ENCODE data around the gene ATAD3B.
"Not testable (repeated sequence)": the region's sequence is repeated elsewhere in the genome, so short reads cannot be mapped to it uniquely, and the experiment has no call there.

Gene ATAD3B

DNA sequence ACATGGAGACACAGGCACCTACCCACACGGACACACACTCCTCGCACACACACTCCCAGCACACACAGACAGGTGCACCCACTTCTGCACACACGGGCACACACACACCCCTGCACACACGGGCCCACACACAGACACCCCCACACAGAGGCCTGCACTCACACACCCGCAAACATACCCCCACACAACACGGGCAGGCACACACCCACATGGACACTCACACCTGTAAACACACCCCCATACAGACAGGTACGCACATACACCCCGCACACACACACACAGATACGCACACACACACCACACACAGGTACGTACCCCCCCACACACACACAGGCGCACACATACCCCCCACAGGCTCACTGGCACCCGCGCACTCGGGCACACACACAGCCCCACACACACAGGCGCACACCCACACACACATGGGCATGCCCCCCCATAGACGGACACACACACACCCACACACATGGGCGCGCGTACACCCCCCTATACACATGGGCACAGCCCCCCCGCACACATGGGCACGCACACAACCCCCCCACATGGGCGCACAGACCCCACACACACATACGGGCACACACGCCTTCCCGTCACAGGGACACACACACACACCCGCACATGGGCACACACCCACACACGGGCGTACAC lies 46.5 kb downstream of the ATAD3B start:
- no peak for DNase-seq (ENCODE audit: extremely low spot score)
- CTCF ChIA-PET, result no interaction called here
- POLR2A ChIA-PET, result no interaction called here
- no peak for TF ChIP-seq FOXA1 (IDR thresholded peaks at IDR 0.05)
- TF ChIP-seq, protein P1, sequence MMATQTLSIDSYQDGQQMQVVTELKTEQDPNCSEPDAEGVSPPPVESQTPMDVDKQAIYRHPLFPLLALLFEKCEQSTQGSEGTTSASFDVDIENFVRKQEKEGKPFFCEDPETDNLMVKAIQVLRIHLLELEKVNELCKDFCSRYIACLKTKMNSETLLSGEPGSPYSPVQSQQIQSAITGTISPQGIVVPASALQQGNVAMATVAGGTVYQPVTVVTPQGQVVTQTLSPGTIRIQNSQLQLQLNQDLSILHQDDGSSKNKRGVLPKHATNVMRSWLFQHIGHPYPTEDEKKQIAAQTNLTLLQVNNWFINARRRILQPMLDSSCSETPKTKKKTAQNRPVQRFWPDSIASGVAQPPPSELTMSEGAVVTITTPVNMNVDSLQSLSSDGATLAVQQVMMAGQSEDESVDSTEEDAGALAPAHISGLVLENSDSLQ (IDR thresholded peaks at IDR 0.05), result no peak
- no peak for TF ChIP-seq CTBP1 (IDR thresholded peaks at IDR 0.05; ENCODE audit: borderline replicate concordance)
- no peak for TF ChIP-seq ZNF384 (IDR thresholded peaks at IDR 0.05)
- TF ChIP-seq SP1 (IDR thresholded peaks at IDR 0.05), result no peak
- TF ChIP-seq FOXK2 (IDR thresholded peaks at IDR 0.05), result no peak
- no peak for TF ChIP-seq NFRKB (IDR thresholded peaks at IDR 0.05)
- no peak for TF ChIP-seq SUZ12 (IDR thresholded peaks at IDR 0.05)
- no peak for TF ChIP-seq FOXM1 (IDR thresholded peaks at IDR 0.05; ENCODE audit: borderline replicate concordance)
- no peak for TF ChIP-seq L3MBTL2 (conservative IDR thresholded peaks at IDR 0.05)

DNA sequence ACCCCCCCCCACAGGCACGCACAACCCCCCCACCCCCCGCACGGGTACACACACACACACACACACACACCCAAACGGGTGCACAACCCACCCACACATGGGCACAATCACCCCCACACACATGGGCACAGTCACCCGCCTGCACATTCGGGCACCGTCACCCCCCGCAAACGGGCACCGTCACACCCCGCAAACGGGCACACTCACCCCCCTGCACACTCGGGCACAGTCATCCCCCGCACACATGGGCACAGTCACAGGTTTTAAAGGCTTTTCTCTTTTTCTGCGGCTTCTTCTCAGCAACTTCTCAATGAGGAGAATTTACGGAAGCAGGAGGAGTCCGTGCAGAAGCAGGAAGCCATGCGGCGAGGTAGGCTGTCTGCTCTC lies 47.0 kb downstream of the ATAD3B start:
- DNase-seq (ENCODE audit: extremely low spot score); CTCF ChIA-PET; POLR2A ChIA-PET: not testable (repeated sequence)

DNA sequence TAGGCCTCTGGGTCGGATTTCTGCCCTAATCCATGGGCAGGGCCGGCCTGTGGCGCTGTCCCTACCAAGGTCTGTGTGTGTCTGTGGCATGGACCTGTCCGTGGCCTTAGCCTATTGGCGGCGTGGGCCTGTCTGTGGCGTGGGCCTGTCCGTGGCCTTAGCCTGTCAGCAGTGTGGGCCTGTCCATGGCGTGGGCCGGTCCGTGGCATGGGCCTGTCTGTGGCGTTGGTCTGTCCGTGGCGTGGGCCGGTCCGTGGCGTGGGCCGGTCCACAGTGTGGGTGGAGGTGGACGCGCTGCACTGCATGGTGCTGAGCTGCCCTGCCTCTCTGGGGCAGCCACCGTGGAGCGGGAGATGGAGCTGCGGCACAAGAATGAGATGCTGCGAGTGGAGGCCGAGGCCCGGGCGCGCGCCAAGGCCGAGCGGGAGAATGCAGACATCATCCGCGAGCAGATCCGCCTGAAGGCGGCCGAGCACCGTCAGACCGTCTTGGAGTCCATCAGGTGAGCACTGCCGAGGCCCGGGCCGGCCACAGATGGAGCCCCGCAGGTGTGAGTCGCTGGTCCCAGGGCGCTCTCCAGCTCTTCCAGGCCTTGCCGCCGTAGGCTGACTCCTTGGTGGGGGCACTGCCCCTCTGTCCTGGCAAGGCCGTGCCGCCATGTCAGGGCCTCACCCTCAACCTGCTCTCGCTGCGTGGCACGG lies 48.4 kb downstream of the ATAD3B start:
- POLR2A ChIA-PET, result interaction anchor here (1.1 kb wide), 1 partner anchor 9 kb away, joined by 3 read pairs; no protein-coding TSS in a partner anchor
- DNase-seq (ENCODE audit: extremely low spot score); CTCF ChIA-PET: not testable (repeated sequence)

DNA sequence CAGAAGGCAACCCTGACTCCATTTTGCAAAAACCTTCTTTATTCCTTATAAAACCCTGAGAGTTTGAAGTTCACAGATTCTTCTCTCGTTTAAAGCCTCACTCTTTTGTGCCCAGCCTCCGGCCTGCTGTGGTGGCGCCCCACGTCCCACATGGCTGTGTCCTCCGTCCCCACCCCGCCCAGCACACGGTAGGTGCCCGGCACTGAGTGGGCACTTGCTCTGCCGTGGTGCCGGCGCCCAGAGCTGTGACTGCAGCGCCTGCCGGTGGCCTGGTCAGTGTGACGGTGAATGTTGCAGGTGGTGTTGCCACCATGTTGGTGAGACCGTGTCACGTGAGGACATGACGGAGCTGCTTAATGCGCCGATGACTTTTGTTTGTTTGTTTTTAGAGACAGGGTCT lies 49.8 kb downstream of the ATAD3B start:
- ChIA-PET POLR2A (no interaction called here), CTCF (no interaction called here)
- DNase-seq (ENCODE audit: extremely low spot score), result no peak
- TF ChIP-seq FOXA1 (IDR thresholded peaks at IDR 0.05) (no peak), BHLHE40 (IDR thresholded peaks at IDR 0.05; ENCODE audit: borderline replicate concordance) (no peak), ARNT (IDR thresholded peaks at IDR 0.05) (no peak), HDGF (IDR thresholded peaks at IDR 0.05; ENCODE audit: borderline replicate concordance) (no peak), FOXK2 (IDR thresholded peaks at IDR 0.05) (no peak), FOXM1 (IDR thresholded peaks at IDR 0.05; ENCODE audit: borderline replicate concordance) (no peak), SUZ12 (IDR thresholded peaks at IDR 0.05) (no peak)

DNA sequence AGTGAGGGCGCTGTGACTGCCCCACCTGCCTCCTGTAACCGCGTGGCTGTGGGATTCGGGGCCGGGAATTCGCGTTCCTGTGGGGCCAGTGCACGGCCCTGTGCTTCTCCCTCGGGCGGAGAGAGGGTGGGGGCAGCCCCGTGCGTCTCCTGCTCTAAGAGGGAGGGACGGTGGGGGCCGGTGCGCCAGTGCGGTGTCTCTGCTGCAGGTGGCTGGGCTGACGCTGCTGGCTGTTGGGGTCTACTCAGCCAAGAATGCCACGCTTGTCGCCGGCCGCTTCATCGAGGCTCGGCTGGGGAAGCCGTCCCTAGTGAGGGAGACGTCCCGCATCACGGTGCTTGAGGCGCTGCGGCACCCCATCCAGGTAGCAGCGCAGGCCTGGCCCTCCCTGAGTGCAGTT lies 51.0 kb downstream of the ATAD3B start:
- DNase-seq (ENCODE audit: extremely low spot score); POLR2A ChIA-PET; CTCF ChIA-PET: not testable (repeated sequence)

DNA sequence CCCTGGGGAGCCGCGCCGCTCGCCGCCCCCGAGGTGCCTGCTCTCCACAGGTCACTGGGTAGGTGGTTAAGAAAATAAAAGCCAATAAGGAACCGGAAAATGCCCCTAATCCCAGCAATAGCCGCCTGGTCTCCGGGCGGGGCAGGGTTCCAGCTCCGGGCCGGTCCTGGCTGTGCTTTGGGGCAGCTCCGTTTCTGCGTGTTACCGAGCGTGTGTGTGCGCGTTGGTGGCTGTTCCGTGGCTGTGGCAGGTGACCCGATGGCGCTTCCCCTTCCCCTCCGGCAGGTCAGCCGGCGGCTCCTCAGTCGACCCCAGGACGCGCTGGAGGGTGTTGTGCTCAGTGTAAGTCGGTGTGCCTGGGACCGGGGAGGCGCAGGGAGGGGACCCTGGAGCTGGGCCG lies 51.7 kb downstream of the ATAD3B start:
- CTCF ChIA-PET; DNase-seq (ENCODE audit: extremely low spot score): not testable (repeated sequence)
- POLR2A ChIA-PET, result interaction anchor here (0.7 kb wide), 1 partner anchor 13 kb away, joined by 3 read pairs; no protein-coding TSS in a partner anchor

DNA sequence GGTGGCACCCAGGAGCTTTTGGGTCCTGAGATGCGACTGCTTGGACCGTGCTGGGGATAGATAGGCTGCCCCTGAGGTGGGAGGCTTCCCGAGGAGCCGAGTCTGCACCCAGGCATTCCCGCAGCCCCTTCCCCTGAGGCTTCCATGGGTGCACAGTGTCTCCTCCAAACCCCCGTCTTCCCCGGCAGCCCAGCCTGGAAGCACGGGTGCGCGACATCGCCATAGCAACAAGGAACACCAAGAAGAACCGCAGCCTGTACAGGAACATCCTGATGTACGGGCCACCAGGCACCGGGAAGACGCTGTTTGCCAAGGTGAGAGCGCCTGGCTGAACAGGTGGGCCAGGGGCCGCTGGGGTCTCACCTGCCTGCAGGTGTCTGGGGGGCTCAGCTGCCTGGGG lies 52.1 kb downstream of the ATAD3B start:
- DNase-seq (ENCODE audit: extremely low spot score); CTCF ChIA-PET: not testable (repeated sequence)
- POLR2A ChIA-PET, result interaction anchor here (0.7 kb wide), 1 partner anchor 13 kb away, joined by 3 read pairs; no protein-coding TSS in a partner anchor

DNA sequence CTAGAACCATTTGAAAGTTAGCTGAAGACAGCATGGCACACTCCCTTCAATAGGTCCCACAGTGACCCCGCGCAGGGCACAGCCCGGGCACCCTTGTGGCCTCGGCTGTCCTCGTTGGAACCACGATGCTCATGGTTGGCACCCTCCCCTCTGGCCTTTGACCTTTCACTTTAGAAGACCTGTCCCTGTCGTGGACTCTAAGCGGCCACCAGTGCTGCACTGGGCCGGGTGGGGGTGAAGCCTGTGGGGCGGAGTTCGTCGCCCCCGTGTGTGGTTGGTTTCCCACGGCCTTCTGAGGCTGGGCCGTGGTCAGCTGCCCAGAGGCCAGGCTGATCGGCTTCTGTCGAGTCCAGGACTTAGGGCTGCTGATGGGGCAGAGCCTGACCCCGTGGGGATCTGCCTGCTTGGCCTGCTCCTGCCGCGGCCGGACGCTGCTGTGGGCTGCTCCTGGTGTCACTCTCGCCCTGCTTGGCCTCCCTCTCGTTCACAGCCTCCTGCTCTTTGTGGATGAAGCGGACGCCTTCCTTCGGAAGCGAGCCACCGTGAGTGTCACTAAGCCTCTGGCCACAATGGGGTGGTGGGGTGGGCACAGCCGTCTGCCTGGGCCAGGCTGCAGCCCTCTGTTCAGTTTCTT lies 53.3 kb downstream of the ATAD3B start:
- DNase-seq (ENCODE audit: extremely low spot score); POLR2A ChIA-PET; CTCF ChIA-PET: not testable (repeated sequence)

DNA sequence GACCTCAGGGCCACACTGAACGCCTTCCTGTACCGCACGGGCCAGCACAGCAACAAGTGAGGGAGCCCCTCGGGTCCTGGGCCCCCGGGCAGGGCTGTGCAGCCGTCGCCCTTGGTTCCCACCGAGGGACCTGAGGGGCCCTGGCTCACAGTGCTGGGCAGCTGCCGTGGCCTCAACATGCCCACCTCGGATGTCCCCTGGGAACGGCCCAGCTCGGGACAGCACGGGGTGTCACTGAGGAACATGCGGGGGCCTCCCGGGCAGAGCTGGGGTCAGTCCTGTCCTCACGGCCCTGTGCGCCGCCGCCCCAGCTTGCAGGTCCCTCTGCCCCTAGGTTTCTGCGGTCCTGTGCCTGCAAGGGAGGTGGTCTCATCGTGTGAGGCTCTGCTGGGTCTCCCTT lies 54.9 kb downstream of the ATAD3B start:
- CTCF ChIA-PET; DNase-seq (ENCODE audit: extremely low spot score); POLR2A ChIA-PET: not testable (repeated sequence)

DNA sequence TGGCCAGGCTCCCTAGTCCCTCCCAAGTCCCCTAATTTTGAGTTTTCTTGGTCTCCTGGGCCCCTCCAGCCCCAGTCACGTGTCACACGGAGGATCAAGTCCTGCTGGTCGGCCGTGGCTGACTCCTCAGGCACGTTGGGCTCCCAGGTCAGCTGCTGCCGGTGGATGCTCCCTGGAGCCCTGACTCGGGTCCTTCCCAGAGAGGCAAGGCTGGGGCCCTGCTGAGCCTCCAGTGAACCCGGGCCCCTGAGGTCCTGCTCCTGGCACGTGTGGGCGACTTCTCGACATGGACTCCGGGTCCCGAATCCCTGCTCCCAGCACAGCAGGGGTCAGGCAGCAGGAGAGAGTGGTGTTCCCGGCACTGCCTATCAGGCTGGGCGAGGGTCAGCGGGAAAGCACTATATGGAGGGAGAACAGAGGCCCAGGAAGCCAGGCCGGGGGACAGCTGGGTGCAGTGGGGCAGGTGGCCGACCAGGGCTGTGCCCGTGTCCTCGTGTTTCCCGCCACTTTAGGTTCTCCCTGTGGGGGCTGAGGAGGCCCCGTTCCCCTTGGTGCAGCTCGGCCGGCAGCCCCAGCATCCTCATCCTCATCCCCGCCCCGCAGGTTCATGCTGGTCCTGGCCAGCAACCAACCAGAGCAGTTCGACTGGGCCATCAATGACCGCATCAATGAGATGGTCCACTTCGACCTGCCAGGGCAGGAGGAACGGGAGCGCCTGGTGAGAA lies 55.7 kb downstream of the ATAD3B start:
- POLR2A ChIA-PET, result no interaction called here
- no peak for DNase-seq (ENCODE audit: extremely low spot score)
- no peak for TF ChIP-seq ZNF384 (IDR thresholded peaks at IDR 0.05)
- no peak for TF ChIP-seq FOXK2 (IDR thresholded peaks at IDR 0.05)
- no peak for TF ChIP-seq CTBP1 (IDR thresholded peaks at IDR 0.05; ENCODE audit: borderline replicate concordance)
- no peak for TF ChIP-seq NFRKB (IDR thresholded peaks at IDR 0.05)
- no peak for TF ChIP-seq SUZ12 (IDR thresholded peaks at IDR 0.05)
- TF ChIP-seq TARDBP (IDR thresholded peaks at IDR 0.05), result no peak
- no peak for TF ChIP-seq LEF1 (IDR thresholded peaks at IDR 0.05; ENCODE audit: borderline replicate concordance)
- CTCF ChIA-PET, result no interaction called here
